HEK293T (cell line): ENCODE data around the gene RAB30.

Source experiments
- CTCF ChIA-PET: fragments of 350-600 bp; formaldehyde crosslinking; extraction: SDS; loops from one replicate; lab custom pipeline; 2021; ENCODE audit warnings: antibody characterized with exemption, inconsistent platforms; lab: Yijun Ruan, JAX
- POLR2A ChIA-PET: fragments of 350-600 bp; formaldehyde crosslinking; extraction: SDS; loops from one replicate; lab custom pipeline; 2020; ENCODE audit warnings: antibody characterized with exemption, inconsistent platforms; lab: Yijun Ruan, JAX
- DNase-seq: peaks from one replicate; pipeline ENCODE4 v3.0.0; 2012; ENCODE audit warnings: mixed read lengths; ENCODE audit errors: extremely low spot score
- ARNT ChIP-seq: fragments of 450-650 bp; IDR thresholded peaks from 2 replicates; pipeline ENCODE4 v1.6.1; 2017; ENCODE audit warnings: mild to moderate bottlenecking
- BHLHE40 ChIP-seq: fragments of 450-650 bp; IDR thresholded peaks from 2 replicates; pipeline ENCODE4 v1.6.1; 2016; ENCODE audit warnings: mild to moderate bottlenecking, moderate library complexity, borderline replicate concordance
- CTBP1 ChIP-seq: fragments of 450-650 bp; IDR thresholded peaks from 2 replicates; pipeline ENCODE4 v1.6.1; 2016; ENCODE audit warnings: borderline replicate concordance
- ELF4 ChIP-seq: fragments of 450-650 bp; IDR thresholded peaks from 2 replicates; pipeline ENCODE4 v1.6.1; 2017; ENCODE audit warnings: antibody characterized with exemption
- FOXA1 ChIP-seq: fragments of 450-650 bp; IDR thresholded peaks from 2 replicates; pipeline ENCODE4 v1.6.1; 2016; ENCODE audit warnings: mild to moderate bottlenecking
- FOXK2 ChIP-seq: fragments of 450-650 bp; IDR thresholded peaks from 2 replicates; pipeline ENCODE4 v1.6.1; 2016; ENCODE audit warnings: mild to moderate bottlenecking
- FOXM1 ChIP-seq: fragments of 450-650 bp; IDR thresholded peaks from 2 replicates; pipeline ENCODE4 v1.6.1; 2017; ENCODE audit warnings: mild to moderate bottlenecking, borderline replicate concordance
- HDGF ChIP-seq: fragments of 450-650 bp; IDR thresholded peaks from 2 replicates; pipeline ENCODE4 v1.6.1; 2017; ENCODE audit warnings: antibody characterized with exemption, borderline replicate concordance
- L3MBTL2 ChIP-seq: fragments of 450-650 bp; conservative IDR thresholded peaks from 2 replicates; pipeline ENCODE4 v1.6.1; 2016; ENCODE audit warnings: mild to moderate bottlenecking
- LEF1 ChIP-seq: fragments of 450-650 bp; IDR thresholded peaks from 2 replicates; pipeline ENCODE4 v1.6.1; 2017; ENCODE audit warnings: mild to moderate bottlenecking, borderline replicate concordance
- NFRKB ChIP-seq: fragments of 450-650 bp; IDR thresholded peaks from 2 replicates; pipeline ENCODE4 v1.6.1; 2016; ENCODE audit warnings: mild to moderate bottlenecking, moderate library complexity
- SP1 ChIP-seq: fragments of 450-650 bp; IDR thresholded peaks from 2 replicates; pipeline ENCODE4 v1.6.1; 2017
- SUZ12 ChIP-seq: fragments of 450-650 bp; IDR thresholded peaks from 2 replicates; pipeline ENCODE4 v1.6.1; 2016; ENCODE audit warnings: mild to moderate bottlenecking
- TARDBP ChIP-seq: fragments of 450-650 bp; IDR thresholded peaks from 2 replicates; pipeline ENCODE4 v1.6.1; 2016
- ZNF384 ChIP-seq: fragments of 450-650 bp; IDR thresholded peaks from 2 replicates; pipeline ENCODE4 v1.6.1; 2016
- TF ChIP-seq, protein P1 (sequence below): fragments of 450-650 bp; IDR thresholded peaks from 2 replicates; pipeline ENCODE4 v1.6.1; 2016

The RAB30 gene

DNA sequence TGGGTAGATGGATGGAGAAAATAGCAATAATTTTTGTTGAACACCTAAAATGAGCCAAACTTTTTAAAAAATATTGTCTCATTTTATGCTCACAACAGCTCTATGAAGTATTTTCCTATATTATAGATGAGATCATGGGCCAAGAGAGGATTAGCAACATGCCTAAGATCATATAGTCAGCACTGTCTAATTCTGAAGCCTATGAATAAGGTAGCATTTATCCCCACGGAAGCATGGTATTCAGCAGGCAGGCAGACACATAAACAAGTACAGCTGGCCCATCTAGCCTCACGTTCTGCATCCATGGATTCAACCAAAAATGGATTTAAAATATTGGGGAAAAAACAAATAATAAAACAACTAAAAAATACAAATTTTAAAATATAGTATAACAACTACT, 21.9 kb upstream of the RAB30 start:
- CTCF ChIA-PET, result no interaction called here
- POLR2A ChIA-PET, result interaction anchor here (1.1 to 1.5 kb wide), 2 partner anchors 21 to 63 kb away, joined by 4 to 7 read pairs; partner anchors contain the start of genes PCF11 and RAB30
- TF ChIP-seq ELF4 (no peak), L3MBTL2 (no peak), LEF1 (no peak), ZNF384 (no peak), FOXA1 (no peak), FOXK2 (no peak), TARDBP (no peak), SUZ12 (no peak), NFRKB (no peak), BHLHE40 (no peak), HDGF (no peak), ARNT (no peak), SP1 (no peak), CTBP1 (no peak), FOXM1 (no peak)
- TF ChIP-seq, protein P1, sequence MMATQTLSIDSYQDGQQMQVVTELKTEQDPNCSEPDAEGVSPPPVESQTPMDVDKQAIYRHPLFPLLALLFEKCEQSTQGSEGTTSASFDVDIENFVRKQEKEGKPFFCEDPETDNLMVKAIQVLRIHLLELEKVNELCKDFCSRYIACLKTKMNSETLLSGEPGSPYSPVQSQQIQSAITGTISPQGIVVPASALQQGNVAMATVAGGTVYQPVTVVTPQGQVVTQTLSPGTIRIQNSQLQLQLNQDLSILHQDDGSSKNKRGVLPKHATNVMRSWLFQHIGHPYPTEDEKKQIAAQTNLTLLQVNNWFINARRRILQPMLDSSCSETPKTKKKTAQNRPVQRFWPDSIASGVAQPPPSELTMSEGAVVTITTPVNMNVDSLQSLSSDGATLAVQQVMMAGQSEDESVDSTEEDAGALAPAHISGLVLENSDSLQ, result no peak
- DNase-seq, result no peak

GRCh38 chr11:83092488-83093384, 21.0 kb upstream of the RAB30 start:
- CTCF ChIA-PET, result no interaction called here
- no peak for TF ChIP-seq ZNF384
- TF ChIP-seq, protein P1, result no peak
- TF ChIP-seq BHLHE40, result no peak
- POLR2A ChIA-PET, result interaction anchor here (0.9 to 1.5 kb wide), 3 partner anchors 21 to 191 kb away, joined by 3 to 7 read pairs (median 4); partner anchors contain the start of genes DDIAS, PCF11 and RAB30
- DNase-seq, result no peak

DNA sequence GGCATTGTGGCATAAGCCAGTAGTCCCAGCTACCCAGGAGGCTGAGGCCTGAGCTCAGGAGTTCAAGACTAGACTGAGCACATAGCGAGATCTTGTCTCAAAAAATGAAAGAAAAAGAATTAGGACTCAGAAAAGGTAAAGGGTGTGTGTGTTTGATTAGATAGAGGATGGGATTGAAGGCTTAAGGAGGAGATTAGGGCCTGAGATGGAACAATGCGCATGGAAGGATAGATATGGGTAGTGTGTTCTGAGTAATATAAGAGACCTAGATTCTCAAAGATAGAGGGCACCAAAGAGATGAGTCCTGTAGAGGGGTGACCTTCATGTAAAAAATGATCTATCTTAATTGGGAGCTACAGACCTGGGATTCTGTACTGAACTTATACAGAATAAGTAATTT, 17.3 kb upstream of the RAB30 start:
- POLR2A ChIA-PET, result interaction anchor here (0.7 to 2.0 kb wide), 3 partner anchors 15 to 100 kb away, joined by 3 to 6 read pairs (median 5); partner anchors contain the start of gene PCF11
- no peak for DNase-seq
- TF ChIP-seq FOXM1, result no peak
- TF ChIP-seq BHLHE40, result no peak
- TF ChIP-seq LEF1, result no peak
- no peak for TF ChIP-seq HDGF
- no peak for TF ChIP-seq FOXA1
- no peak for TF ChIP-seq CTBP1
- TF ChIP-seq TARDBP, result no peak
- no peak for TF ChIP-seq NFRKB
- no peak for TF ChIP-seq FOXK2
- TF ChIP-seq, protein P1, result no peak
- TF ChIP-seq SUZ12, result no peak
- no peak for TF ChIP-seq ELF4
- no peak for TF ChIP-seq ARNT
- no peak for TF ChIP-seq ZNF384
- no peak for TF ChIP-seq SP1
- no peak for TF ChIP-seq L3MBTL2
- CTCF ChIA-PET, result no interaction called here

GRCh38 chr11:83087035-83087434, 15.3 kb upstream of the RAB30 start:
- ChIA-PET POLR2A (interaction anchor here (0.8 kb wide), 1 partner anchor 71 kb away, joined by 3 read pairs; no protein-coding TSS in a partner anchor), CTCF (interaction anchor here (1.0 kb wide), 1 partner anchor 12 kb away, joined by 8 read pairs; no protein-coding TSS in a partner anchor)
- TF ChIP-seq, protein P1, result no peak
- TF ChIP-seq FOXA1 (no peak), ELF4 (no peak), ARNT (no peak), FOXK2 (no peak), HDGF (no peak), NFRKB (no peak), SUZ12 (no peak), SP1 (no peak), FOXM1 (no peak), ZNF384 (no peak), L3MBTL2 (no peak), CTBP1 (no peak)
- no peak for DNase-seq

- TF ChIP-seq FOXA1 (no peak), NFRKB (no peak), TARDBP (no peak), CTBP1 (no peak), LEF1 (no peak), SUZ12 (no peak), ELF4 (no peak), ARNT (no peak), FOXM1 (no peak), L3MBTL2 (no peak), FOXK2 (no peak), SP1 (no peak)
- POLR2A ChIA-PET, result no interaction called here
- CTCF ChIA-PET, result no interaction called here
- no peak for DNase-seq
These were observed 8.1 kb upstream of the RAB30 start for GRCh38 chr11:83079820-83080219.
